Amniotic epithelial cell (primary cell): Measurements from ENCODE around the gene PRR35.

Experiments used
- DNase-seq: peaks from one replicate; pipeline ENCODE4 v3.0.0-alpha.2; 2010; ENCODE audit warnings: low read depth

The PRR35 gene

DNA sequence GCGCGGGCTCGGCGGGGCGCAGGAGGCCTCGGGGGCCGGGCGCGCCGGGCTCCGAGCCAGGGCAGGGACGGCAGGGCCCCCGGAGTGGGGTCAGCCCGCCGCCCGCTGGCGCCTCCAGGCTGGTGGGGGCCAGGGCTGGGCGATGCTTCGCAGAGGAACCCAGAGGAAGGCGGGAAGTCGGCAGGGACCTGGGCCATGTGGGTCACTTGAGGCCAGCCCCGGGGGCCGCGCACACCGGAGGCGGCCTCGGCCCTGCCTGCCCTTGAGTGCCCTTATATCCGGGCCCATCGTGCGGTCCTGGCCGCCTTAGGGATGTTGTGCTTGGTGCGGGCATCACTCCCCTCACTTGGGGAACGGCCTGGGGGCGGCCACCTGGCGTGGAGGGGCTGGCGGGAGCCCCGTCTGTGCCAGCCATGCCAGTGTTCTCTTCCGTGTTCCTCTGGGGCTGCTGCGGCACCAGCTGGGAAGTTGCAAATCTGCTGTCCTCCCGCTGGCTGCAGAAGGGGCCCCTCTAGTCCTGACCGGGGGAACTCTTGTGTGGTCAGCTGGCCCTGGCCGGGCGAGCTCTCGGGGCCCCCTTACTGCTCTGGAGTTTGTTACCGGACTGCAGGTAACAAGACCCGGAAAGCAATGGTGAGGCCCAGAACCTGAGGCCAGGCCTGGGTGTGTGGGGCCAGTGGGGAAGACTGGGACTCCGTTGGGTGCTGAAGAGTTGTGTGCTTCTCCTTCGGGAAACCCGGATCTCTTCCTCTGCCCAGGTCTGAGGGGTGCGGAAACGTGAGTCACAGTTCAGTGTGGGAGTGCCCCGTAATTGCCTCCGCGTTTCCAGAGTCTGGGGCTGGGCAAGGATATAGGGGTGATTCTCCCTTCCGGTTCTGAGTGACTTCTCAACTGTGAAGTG is 31.8 kb upstream of the PRR35 start:
- DNase-seq = peak; percentile 87

GRCh38 chr16:529012-529575 is 31.1 kb upstream of the PRR35 start:
- no peak for DNase-seq

GRCh38 chr16:530111-530817 is 29.9 kb upstream of the PRR35 start:
- DNase-seq = no peak

- no peak for DNase-seq
Observed at GRCh38 chr16:531494-532125, 28.6 kb upstream of the PRR35 start.

DNA sequence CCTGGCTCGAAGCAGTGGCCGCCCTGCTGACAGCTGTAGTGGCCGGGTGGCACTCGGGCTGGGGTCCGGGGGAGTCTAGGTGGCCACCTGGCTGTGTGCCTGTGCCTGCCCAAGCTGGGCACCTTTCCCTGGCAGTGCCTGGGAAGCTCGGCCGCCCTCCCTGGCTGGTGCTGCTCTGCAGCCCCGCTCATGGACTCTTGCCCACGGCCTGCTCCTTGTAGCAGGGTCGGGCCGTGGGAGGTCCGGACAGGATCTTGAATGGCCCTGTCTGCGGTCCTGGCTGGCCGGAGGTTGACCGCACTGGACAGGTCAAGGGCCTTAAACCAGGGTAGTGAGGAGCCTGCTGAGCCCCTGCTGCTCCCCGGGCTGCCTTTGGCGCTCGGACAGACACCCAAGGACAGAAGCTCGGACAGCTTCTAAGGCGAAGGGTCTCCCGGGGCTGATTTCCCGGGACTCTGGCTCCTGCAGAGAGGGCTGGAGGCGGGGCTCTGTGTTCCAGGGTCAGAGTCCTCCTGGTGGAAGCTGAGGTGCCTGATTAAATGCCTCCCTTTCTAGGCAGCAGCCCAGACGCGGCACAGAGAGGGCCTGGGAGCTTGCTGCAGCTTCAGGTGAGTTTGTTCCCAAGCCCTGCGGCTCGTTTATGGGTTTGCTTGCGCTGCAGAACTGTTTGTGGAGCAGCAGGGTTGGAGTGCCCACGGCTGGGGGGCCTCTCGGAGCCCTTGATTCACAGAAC is 26.6 kb upstream of the PRR35 start:
- peak; percentile 8 for DNase-seq

GRCh38 chr16:534135-534534 is 26.1 kb upstream of the PRR35 start:
- DNase-seq = no peak

GRCh38 chr16:534856-535445 is 25.2 kb upstream of the PRR35 start:
- DNase-seq = no peak

GRCh38 chr16:535446-536405 is 24.5 kb upstream of the PRR35 start:
- peak; percentile 27 for DNase-seq

- DNase-seq = no peak
Observed at GRCh38 chr16:536746-537145, 23.4 kb upstream of the PRR35 start.

DNA sequence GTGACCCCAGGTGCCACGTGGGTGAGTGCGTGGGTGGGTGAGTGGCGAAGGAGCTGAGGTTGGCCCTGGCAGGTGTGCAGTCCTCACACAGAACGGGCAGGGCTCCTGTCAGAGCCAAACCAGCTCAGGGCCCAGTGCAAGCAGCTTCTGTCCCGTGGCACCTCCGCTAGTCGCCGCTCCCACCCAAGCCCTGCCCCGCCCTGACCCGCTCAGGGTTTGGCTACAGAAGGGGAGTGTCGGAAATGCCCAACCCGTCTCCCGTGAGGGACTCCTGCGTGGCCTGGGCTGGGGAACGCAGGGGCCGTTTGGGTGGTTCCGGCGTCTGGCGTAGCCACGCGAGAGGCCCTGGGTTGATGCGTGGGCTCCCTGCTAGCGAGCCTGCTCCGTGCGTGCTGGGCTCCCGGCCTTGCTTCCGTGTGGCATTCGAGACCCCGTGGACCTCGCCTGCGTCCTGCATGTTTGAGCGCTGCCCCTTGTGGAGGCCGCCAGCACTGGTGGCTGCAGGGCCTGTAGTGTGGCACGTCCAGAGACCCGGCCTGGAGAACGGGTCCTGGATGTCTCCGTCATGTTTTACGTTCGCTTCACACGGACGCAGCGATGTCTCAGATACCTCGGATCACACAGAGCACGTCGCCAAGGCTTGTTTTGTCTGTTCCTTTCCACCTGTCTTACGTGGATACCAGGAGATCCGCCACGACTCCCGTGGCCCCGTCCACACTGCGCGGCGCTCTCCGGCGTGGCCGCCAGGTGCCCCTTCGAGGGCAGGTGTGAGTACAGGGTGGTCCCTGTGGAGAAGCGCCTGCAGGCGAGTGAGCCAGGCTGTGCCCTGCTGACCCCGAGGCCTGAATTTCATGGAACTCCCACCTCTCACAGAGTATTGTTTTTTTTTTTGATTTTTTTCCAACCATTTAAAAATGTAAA is 22.5 kb upstream of the PRR35 start:
- no peak for DNase-seq

DNA sequence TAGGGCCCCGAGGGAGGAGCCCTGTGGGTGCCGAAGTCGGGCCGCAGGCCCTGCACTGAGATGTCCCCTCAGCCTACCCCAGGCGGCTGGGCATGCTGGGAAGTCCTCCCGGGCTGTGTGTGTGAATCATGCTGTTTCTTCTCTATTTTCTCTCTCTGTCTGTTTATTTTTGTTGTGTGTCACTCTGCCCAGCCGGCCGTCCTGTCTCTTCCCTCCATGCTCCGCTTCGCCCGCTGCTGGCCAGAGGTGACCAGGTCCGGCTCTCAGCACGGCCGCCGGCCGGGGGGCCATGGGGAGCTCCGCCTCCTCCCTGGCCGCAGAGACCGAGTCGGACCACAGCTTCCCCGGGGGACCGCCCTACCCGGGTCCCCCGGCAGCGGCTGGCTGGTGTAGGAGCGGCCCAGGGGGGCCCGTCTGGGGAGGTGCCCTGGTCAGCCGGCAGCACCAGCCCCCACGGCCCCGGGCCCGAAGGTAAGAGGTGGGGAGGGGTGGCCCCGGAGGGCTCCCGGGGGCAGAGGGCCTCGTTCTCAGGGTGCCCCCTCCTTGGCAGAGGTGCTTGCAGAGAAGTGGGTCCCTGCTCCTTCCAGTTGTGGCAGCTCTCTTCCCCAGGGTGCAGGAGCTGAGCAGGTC is 20.2 kb upstream of the PRR35 start:
- peak; percentile 12 for DNase-seq

DNA sequence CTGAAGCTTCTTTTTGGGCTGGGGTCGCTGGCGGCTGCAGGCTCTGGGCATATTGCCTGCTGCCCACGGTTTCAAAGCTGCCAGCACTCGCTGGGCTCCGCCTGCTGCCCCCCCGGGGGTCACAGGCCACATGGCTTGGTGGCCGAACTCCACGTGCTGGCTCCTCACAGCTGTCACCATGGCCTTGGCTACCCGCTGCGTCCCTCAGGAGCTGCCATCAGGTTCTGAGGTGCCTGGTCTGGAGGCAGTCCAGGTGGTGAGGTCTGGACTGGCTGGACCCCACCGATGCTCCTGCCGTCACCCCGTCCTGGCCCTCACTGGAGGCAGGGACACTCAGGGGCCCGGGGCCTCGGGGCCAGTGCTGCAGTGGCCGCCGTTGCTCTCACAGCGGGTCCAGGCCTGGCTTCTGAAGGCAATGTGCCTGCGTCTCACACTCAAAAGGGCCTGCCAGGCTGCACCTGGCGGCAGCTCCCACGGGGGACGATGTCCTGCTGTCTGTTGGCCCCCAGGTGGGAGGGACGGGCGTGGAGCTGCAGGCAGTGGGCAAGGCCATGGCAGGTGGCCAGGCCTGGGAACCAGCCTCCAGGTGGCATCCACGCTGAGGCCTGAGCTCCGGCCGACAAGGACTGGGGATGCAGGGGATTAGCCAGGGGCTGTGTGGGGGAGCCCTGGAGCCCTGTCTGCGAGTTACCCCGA is 19.4 kb upstream of the PRR35 start:
- no peak for DNase-seq

DNA sequence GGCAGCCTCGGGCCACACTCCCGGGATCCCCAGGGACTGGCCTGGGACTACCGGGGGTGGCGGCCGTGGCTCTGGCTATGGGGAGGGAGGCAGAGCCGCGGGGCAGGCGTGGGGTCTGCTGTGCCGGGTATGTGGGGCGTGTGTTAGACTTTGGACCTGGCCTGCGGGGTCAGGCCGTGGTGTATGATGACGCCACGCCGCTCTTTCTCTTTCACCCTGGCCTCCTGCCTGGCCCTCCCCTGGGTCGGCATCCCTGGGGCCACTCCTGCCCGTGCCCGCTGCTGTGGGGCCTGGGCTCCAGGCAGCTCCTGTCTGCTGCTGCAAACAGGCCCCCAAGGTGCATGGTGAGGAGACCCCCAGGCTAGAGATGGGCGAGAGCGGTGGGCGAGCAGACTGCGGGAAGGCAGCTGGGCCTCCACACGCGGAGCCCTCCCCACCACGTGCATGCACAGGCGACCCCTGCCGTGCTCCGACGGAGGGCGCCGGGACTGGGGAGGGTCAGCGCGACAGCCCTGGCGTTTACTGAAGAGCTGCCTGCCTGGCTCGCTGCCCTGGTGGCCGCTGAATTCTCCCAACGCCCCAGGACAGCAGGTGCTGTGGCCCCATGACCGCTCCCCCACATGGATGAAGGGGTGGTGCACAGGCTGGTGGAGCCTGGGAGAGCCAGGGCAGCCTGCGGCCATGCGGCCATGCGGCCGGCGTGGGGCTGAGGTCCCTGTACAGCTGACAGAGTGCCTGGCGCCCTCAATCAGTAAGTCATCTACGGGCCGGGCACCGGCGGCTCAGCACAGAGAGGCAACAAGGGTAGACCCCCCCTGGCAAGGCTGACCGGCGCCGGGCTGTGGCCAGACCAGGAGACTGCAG is 16.7 kb upstream of the PRR35 start:
- no peak for DNase-seq

- DNase-seq = no peak
Observed at GRCh38 chr16:544517-544916, 15.7 kb upstream of the PRR35 start.

- DNase-seq = no peak
Observed at GRCh38 chr16:546909-547770, 13.1 kb upstream of the PRR35 start.

- no peak for DNase-seq
Observed at GRCh38 chr16:548586-548985, 11.6 kb upstream of the PRR35 start.
